Measurements from ENCODE around the gene TSPAN31.
"Not testable (repeated sequence)": the region's sequence is repeated elsewhere in the genome, so short reads cannot be mapped to it uniquely, and the experiment has no call there.

The TSPAN31 gene

GRCh38 chr12:57769594-57769993, 24.8 kb downstream of the TSPAN31 start:
- DNase-seq = no peak

- DNase-seq = no peak
Observed at GRCh38 chr12:57770734-57771133, 25.9 kb downstream of the TSPAN31 start.

DNA sequence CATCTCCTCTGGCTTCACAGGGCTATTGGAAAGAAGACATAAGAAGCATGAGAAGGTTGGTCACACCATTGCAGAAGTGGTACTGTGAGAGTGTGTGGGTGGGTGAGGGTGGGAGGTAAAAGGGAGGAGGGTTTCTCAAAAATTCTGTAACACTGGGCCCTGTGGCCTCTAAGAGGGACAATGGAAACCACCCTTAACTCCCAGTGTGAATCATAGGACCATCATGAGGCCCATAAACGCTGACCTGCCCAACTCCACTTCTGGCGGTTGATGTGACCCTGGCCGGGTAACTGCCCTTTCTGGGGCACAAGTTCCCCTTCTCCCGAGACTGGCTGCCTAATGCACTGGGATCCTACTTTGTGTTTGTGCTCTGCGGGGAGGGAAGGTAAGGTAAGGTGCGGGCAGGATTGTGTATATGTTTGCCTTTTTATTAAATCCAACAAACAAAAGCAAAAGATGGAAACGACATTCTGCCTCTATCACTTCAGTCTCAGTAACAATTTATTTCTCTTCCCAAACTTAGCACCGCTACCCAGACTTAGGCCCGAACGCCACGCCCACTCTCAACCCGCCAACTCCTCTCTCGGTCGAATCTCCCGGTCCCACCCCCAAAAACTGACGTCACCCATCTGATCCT, 26.5 kb downstream of the TSPAN31 start:
- DNase-seq = peak; percentile 62

- peak; percentile 80 for DNase-seq
Observed at GRCh38 chr12:57771873-57772428, 27.1 kb downstream of the TSPAN31 start, which contains the start of gene METTL1. Gene METTL1 (minus strand): TSS chr12:57772105. CDS start chr12:57772083, 22 bp downstream.

GRCh38 chr12:57772429-57773322, 27.8 kb downstream of the TSPAN31 start, which contains the start of gene EEF1AKMT3:
Gene EEF1AKMT3 (plus strand): TSS chr12:57772614. CDS start chr12:57772725, 111 bp downstream.
- no peak for DNase-seq

- not testable (repeated sequence) for DNase-seq
Observed at GRCh38 chr12:57774634-57775033, 29.8 kb downstream of the TSPAN31 start.

GRCh38 chr12:57775044-57775443, 30.2 kb downstream of the TSPAN31 start:
- no peak for DNase-seq

DNA sequence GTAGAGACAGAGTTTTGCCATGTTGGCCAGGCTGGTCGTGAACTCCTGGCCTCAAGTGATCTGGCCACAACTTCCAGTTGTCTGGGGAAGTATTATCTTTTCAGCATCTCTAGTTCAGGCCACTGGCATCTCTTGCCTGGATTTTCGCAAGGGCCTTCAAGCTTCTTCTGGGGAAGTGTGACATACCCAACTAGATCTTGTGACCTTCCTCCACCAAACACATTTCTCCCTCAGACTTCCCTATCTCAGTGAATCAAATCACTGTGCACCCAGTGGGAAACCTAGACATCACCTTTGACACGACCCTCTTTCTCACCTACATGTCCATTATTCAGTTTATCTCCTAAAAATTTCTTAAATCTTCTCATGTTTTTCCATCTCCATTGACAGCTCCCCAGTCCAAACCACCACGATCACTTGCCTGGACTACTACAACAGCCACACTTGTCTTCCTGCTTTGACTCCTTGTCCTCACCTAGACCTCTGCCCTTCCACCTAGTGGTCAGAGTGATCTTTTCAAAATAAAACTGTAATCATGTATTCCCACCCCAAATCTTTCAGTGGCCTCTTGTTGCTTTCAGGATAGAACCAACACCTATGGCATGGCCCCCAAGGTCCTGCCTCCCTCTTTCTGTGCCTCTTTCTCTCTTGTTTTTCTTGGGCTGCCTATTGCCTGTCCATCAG, 30.9 kb downstream of the TSPAN31 start:
- no peak for DNase-seq

GRCh38 chr12:57776247-57776587, 31.4 kb downstream of the TSPAN31 start:
- no peak for DNase-seq

GRCh38 chr12:57777367-57777766, 32.5 kb downstream of the TSPAN31 start:
- DNase-seq = no peak

GRCh38 chr12:57777911-57778310, 33.1 kb downstream of the TSPAN31 start:
- no peak for DNase-seq

- no peak for DNase-seq
Observed at GRCh38 chr12:57779736-57780135, 34.9 kb downstream of the TSPAN31 start.

DNA sequence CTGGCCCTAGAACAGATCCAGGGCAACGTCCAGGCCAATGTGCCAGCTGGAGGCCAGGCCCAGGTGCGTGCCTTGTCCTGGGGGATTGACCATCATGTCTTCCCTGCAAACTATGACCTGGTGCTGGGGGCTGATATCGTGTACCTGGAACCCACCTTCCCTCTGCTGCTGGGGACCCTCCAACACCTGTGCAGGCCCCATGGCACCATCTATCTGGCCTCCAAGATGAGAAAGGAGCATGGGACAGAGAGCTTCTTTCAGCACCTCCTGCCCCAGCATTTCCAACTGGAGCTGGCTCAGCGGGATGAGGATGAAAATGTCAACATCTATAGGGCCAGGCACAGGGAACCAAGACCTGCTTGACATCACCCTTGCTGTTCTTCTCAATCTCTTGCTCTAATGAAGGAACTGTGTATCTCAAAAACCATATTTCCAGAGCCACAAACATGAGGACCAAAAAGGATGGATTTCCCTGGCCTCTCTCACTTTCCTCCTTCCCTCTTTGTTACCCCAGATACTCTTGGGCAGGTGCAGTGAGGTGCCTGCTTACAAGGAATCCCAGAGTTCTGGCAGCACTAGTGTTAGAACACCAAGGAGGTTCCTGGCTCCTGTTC, 35.6 kb downstream of the TSPAN31 start:
- DNase-seq = no peak

DNA sequence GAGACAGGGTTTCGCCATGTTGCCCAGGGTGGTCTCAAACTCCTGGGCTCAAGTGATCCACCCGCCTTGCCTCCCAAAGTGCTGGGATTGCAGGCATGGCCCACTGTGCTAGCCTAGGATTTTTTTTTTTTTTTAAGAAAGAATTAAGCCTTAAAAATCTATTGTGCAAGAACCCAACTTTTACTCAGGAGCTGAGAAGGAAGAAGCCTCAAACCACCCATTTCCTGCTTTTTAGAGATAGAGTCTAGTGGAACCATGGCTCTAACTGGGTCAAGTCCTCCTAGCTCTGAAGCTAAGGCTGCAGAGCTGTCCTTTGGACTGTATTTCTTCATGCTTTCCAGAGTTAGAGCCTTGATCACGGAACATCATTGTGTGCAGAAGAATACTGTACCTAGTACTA, 36.4 kb downstream of the TSPAN31 start:
- DNase-seq = no peak

GRCh38 chr12:57781801-57782200, 37.0 kb downstream of the TSPAN31 start:
- no peak for DNase-seq

GRCh38 chr12:57782243-57782607, 37.4 kb downstream of the TSPAN31 start:
- DNase-seq = no peak

DNA sequence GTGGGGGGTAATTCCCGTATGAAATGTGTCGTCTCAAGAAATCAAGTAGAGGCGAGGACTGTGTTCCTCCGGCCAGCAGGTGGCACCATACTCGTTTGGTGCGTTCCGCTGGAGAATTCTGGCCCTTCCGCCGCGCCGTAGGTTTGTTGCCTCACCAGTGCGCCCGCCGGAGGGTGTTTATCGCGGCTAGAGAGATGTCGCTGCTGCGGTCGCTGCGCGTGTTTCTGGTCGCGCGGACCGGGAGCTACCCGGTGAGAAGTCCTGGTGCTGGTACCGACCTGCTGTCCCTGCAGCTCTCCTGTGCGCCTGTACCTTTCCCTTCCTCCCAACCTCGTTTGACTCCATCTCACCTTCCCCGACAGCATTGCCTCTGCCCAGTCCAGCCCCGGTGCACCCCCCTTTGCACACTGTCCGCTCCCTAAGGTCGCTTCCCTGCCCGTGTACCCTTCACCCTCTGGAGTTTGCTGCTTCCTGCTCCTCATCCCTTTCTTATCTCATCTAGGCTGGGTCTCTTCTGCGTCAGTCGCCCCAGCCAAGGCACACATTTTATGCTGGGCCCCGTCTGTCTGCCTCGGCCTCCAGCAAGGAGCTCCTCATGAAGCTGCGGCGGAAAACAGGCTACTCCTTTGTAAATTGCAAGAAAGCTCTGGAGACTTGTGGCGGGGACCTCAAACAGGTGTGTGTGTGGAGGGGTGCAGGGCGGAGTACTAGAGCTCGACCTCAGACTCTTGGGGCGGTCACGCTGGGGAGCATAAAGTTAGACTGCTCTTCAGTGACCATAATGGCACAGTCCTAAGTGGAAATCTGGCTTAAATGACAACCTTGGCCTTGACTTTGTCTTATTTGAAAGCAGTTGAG, 38.0 kb downstream of the TSPAN31 start, which contains the start of gene TSFM:
TSS of gene TSFM (plus strand) at position 180 of the 858 bp plus-strand sequence. CDS start at position 195, 15 bp downstream.
- peak; percentile 98 for DNase-seq

- DNase-seq = no peak
Observed at GRCh38 chr12:57783466-57783801, 38.6 kb downstream of the TSPAN31 start.

DNA sequence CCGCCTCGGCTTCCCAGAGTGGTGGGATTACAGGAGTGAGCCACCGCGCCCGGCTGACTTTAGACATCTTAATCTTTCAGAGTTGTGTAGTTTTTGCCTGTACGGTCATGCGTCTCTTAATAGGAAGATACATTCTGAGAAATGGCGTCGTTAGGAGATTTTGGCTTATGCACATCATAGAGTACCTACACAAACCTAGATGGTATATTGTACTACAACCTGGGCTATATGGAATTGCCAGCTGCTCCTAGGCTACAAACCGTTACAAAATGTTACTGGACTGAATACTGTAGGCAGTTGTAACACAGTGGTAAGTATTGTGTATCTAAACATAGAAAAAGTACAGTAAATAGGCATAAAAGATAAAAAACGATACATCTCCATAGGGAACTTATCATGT, 39.0 kb downstream of the TSPAN31 start:
- DNase-seq = no peak

DNA sequence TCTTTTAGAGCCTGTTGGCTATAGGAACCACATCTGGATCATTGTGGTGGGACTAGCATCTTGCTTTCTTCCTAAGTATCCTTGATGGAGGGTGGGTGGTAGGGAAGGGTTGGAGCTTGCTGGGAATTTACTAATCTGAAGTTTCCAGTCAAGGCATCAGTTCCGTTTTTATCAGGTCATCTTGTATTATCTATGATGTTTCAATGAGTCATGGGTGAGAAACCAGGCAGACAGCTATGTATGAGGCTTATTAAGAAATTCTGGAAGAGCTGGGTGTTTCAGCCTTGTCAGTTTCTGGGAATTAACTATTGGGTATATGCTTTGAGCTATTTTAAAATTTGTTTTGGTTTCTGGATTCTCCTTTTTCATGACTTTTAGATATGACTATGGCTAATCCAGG, 49.1 kb downstream of the TSPAN31 start:
- DNase-seq = no peak

DNA sequence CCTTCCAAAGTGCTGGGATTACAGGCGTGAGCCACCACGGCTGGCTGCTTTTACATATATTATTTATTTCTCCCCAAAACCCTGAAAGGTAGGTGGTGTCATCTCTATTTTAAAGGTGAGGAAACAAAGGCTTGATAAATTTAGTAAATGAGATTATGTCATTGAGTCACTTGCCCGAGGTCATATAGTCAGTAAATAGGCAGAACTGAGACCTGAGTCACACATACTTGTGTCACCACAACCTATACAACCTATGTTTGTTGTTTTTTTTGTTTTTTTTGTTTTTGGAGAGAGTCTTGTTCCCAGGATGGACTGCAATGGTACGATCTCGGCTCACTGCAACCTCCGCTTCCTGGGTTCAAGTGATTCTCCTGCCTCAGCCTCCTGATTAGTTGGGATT, 50.5 kb downstream of the TSPAN31 start:
- no peak for DNase-seq

- DNase-seq = no peak
Observed at GRCh38 chr12:57796996-57797395, 52.2 kb downstream of the TSPAN31 start.

Data from activated gamma-delta T cell treated with Interleukin-2 at 50 U/mL for 16 hours (primary cell).